A673 (cell line): Measurements from ENCODE around the gene TMEM255B. TPM values are rescaled to one million over a fixed set of nuclear protein-coding genes. Genes with fewer than 3 reads are reported as not detected.

Experiments used
- BruUV-seq: library from RNA; stranded (reverse); fragments of 400-500 nt; replicated peaks from 2 replicates; lab custom pipeline; 2021; lab: Mats Ljungman, UMichigan
- CTCF ChIA-PET: fragments of 300-600 bp; sonication (Branson Sonifier 250); formaldehyde crosslinking; loops from one replicate; lab custom pipeline; 2022; ENCODE audit warnings: antibody characterized with exemption; lab: Charles Lee
- POLR2A ChIA-PET: fragments of 300-600 bp; sonication (Branson Sonifier 250); formaldehyde crosslinking; loops from one replicate; lab custom pipeline; 2022; ENCODE audit warnings: antibody characterized with exemption; ENCODE audit not compliant: low non-redundant PET; lab: Charles Lee
- DNase-seq: peaks from one replicate; pipeline ENCODE4 v3.0.0-alpha.2; 2015; ENCODE audit warnings: low spot score
- H3K27ac ChIP-seq: fragments of 200-600 bp; sonication (generic); 2 replicates; pipeline ENCODE4 v1.5.1; 2016; ENCODE audit warnings: mixed run types, low read depth, mild to moderate bottlenecking, mixed read lengths, antibody characterized with exemption, low read length; ENCODE audit not compliant: poor library complexity, severe bottlenecking
- H3K27me3 ChIP-seq: fragments of 200-600 bp; sonication (generic); replicated peaks from 2 replicates; pipeline ENCODE4 v1.6.1; 2017; ENCODE audit warnings: mixed run types, low read depth, mild to moderate bottlenecking, mixed read lengths, antibody characterized with exemption, low read length; ENCODE audit not compliant: insufficient read depth, poor library complexity
- H3K36me3 ChIP-seq: fragments of 200-600 bp; sonication (generic); 2 replicates; pipeline ENCODE4 v1.6.1; 2016; ENCODE audit warnings: mixed run types, mild to moderate bottlenecking, mixed read lengths, antibody characterized with exemption, low read length; ENCODE audit not compliant: insufficient read depth, poor library complexity, severe bottlenecking
- H3K4me1 ChIP-seq: fragments of 200-600 bp; sonication (generic); 2 replicates; pipeline ENCODE4 v1.6.1; 2017; ENCODE audit warnings: mixed run types, mild to moderate bottlenecking, mixed read lengths, antibody characterized with exemption, low read length; ENCODE audit not compliant: insufficient read depth, poor library complexity, severe bottlenecking
- H3K4me3 ChIP-seq: fragments of 200-600 bp; sonication (generic); 2 replicates; pipeline ENCODE4 v1.5.1; 2016; ENCODE audit warnings: low read depth, mixed run types, mild to moderate bottlenecking, mixed read lengths, low read length; ENCODE audit not compliant: poor library complexity, severe bottlenecking
- H3K9me3 ChIP-seq: fragments of 200-600 bp; sonication (generic); 2 replicates; pipeline ENCODE4 v1.6.1; 2016; ENCODE audit warnings: mixed run types, low read depth, mild to moderate bottlenecking, mixed read lengths, antibody characterized with exemption, low read length; ENCODE audit not compliant: poor library complexity, severe bottlenecking
- CTCF ChIP-seq: fragments of 300-800, 200-600 bp; sonication (generic); conservative IDR thresholded peaks from 2 replicates; pipeline ENCODE4 v1.5.1; 2017; ENCODE audit warnings: low read depth, mild to moderate bottlenecking, antibody characterized with exemption, low read length, moderate library complexity, mixed read lengths
- EZH2 ChIP-seq: fragments of 200-600 bp; sonication (generic); IDR thresholded peaks from 2 replicates; pipeline ENCODE4 v1.6.1; 2017; ENCODE audit warnings: borderline replicate concordance, low read depth, mild to moderate bottlenecking, mixed read lengths, antibody characterized with exemption, low read length; ENCODE audit not compliant: poor library complexity, severe bottlenecking
- intact Hi-C: fragments of 100-400 bp; cut with micrococcal nuclease; formaldehyde crosslinking; loops from one replicate; pipeline ENCODE4 v1.10.0; 2022; ENCODE audit not compliant: unreplicated experiment
- total RNA-seq: library from RNA; stranded (reverse); gene quantifications from 2 replicates; pipeline ENCODE4 v1.2.3, GENCODE V29; 2021

The TMEM255B gene
- total RNA-seq, 1 experiment from 2014 or later: 0.06 TPM

- TF ChIP-seq CTCF (no peak), EZH2 (no peak)
- no peaks in the 10 kb centered on the region for H3K4me1 ChIP-seq
- intact Hi-C loops: no loop called here
- no TSS peak for BruUV-seq
- no peak overlapping the region for H3K27ac ChIP-seq
- ChIA-PET POLR2A (no interaction called here), CTCF (no interaction called here)
- H3K27me3 ChIP-seq: peaks cover 6% of the 10 kb centered on the region
- H3K4me3 ChIP-seq: no peak overlapping the region
- H3K36me3 ChIP-seq: no peaks in the 10 kb centered on the region
- H3K9me3 ChIP-seq: no peaks in the 10 kb centered on the region
- DNase-seq: no peak
These were observed 10.1 kb downstream of the TMEM255B start for GRCh38 chr13:113769106-113769505.

DNA sequence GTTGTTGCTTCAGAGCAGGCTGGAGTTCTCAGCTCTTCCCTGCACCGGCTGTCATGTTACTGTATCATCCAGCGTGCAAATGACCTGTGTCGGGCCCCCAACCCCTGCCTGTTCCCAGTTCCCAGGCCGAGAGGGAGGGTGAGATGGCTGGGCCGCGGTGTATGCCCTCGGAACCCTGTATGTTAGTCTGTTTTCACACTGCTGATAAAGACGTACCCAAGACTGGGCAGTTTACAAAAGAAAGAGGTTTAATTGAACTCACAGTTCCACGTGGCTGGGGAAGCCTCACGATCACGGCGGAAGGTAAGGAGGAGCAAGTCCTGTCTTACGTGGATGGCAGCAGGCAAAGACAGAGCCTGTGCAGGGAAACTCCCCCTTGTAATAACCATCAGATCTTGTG is 10.9 kb downstream of the TMEM255B start:
- H3K27ac ChIP-seq: no peak overlapping the region
- no peak for DNase-seq
- POLR2A ChIA-PET: no interaction called here
- intact Hi-C loops: no loop called here
- CTCF ChIA-PET: no interaction called here
- TF ChIP-seq CTCF: no peak
- TF ChIP-seq EZH2: no peak
- no peaks in the 10 kb centered on the region for H3K36me3 ChIP-seq
- no peaks in the 10 kb centered on the region for H3K9me3 ChIP-seq
- peaks cover 6% of the 10 kb centered on the region for H3K27me3 ChIP-seq
- no peak overlapping the region for H3K4me3 ChIP-seq
- no peaks in the 10 kb centered on the region for H3K4me1 ChIP-seq
- no TSS peak for BruUV-seq

GRCh38 chr13:113770441-113770840 is 11.4 kb downstream of the TMEM255B start:
- H3K36me3 ChIP-seq: no peaks in the 10 kb centered on the region
- TF ChIP-seq CTCF: no peak
- TF ChIP-seq EZH2: no peak
- H3K27me3 ChIP-seq: peaks cover 6% of the 10 kb centered on the region
- H3K9me3 ChIP-seq: no peaks in the 10 kb centered on the region
- no peak for DNase-seq
- ChIA-PET POLR2A (no interaction called here), CTCF (no interaction called here)
- intact Hi-C loops: no loop called here
- H3K4me1 ChIP-seq: no peaks in the 10 kb centered on the region
- BruUV-seq: no TSS peak
- no peak overlapping the region for H3K27ac ChIP-seq
- H3K4me3 ChIP-seq: no peak overlapping the region
